Vagina (tissue), 2 donors: Measurements from ENCODE around the gene EID1.

ENCODE experiments used
- CTCF ChIP-seq, 3 experiments: fragments of 450-650 bp in 2 of 3; fragments of 200-600 bp in 1 of 3; sonication (generic) in 1 of 3; IDR thresholded peaks; one replicate each; pipeline ENCODE4 v1.5.1; 2017 to 2019; ENCODE audit warnings: antibody characterized with exemption in 3 of 3, mild to moderate bottlenecking in 2 of 3, moderate library complexity in 2 of 3
- POLR2A ChIP-seq, 2 donors: fragments of 450-650 bp; IDR thresholded peaks; one replicate each; pipeline ENCODE4 v1.6.1; 2017; ENCODE audit warnings: antibody characterized with exemption in 2 of 2, mild to moderate bottlenecking in 2 of 2, moderate library complexity in 2 of 2
- POLR2AphosphoS5 ChIP-seq, 2 donors: sonication (generic); formaldehyde crosslinking; IDR thresholded peaks; one replicate each; pipeline ENCODE4 v1.9.0; 2017; ENCODE audit warnings: antibody characterized with exemption in 2 of 2, mild to moderate bottlenecking in 2 of 2, low read depth in 1 of 2; ENCODE audit not compliant: insufficient read depth in 1 of 2

- no peak for TF ChIP-seq CTCF (IDR thresholded peaks at IDR 0.05)
- no peak for TF ChIP-seq POLR2A (IDR thresholded peaks at IDR 0.05)
- no peak for TF ChIP-seq POLR2AphosphoS5 (IDR thresholded peaks at IDR 0.05; ENCODE audit: insufficient read depth in 1 of 2, low read depth in 1 of 2)
These were observed 5.8 kb downstream of the EID1 start for GRCh38 chr15:48883699-48884098.
